CD4-positive, alpha-beta T cell treated with Interleukin-12 subunit alpha and Interleukin-12 subunit beta, for 1 hour (primary cell): ENCODE results near the gene NAA20.
A peak's percentile ranks its signal among the peaks of the same experiment; 100 is the strongest.
"Not testable (repeated sequence)": the region's sequence is repeated elsewhere in the genome, so short reads cannot be mapped to it uniquely, and the experiment has no call there.

ENCODE experiments used
- DNase-seq: peaks from one replicate; pipeline ENCODE4 v3.0.0-alpha.2; 2020

NAA20 gene

GRCh38 chr20:19992996-19993908 lies 23.9 kb upstream of the NAA20 start:
- DNase-seq = no peak

GRCh38 chr20:19993958-19994669 lies 23.0 kb upstream of the NAA20 start:
- DNase-seq = no peak

GRCh38 chr20:19995220-19995863 lies 21.8 kb upstream of the NAA20 start:
- peak; percentile 56 for DNase-seq

- no peak for DNase-seq
Measured at GRCh38 chr20:19996222-19996621, 20.9 kb upstream of the NAA20 start.

- DNase-seq = no peak
Measured at GRCh38 chr20:19996917-19997316, 20.2 kb upstream of the NAA20 start.

GRCh38 chr20:19998990-19999705 lies 18.0 kb upstream of the NAA20 start:
- no peak for DNase-seq

- DNase-seq = no peak
Measured at GRCh38 chr20:20000211-20000968, 16.8 kb upstream of the NAA20 start.

GRCh38 chr20:20002101-20002998 lies 14.8 kb upstream of the NAA20 start:
- DNase-seq = no peak

- DNase-seq = peak; percentile 10
Measured at GRCh38 chr20:20003031-20003954, 13.9 kb upstream of the NAA20 start.

- not testable (repeated sequence) for DNase-seq
Measured at GRCh38 chr20:20003955-20004322, 13.2 kb upstream of the NAA20 start.

- DNase-seq = no peak
Measured at GRCh38 chr20:20005342-20005741, 11.8 kb upstream of the NAA20 start.

- no peak for DNase-seq
Measured at GRCh38 chr20:20009784-20010253, 7.3 kb upstream of the NAA20 start.

GRCh38 chr20:20010639-20011500 lies 6.3 kb upstream of the NAA20 start:
- DNase-seq = no peak

- no peak for DNase-seq
Measured at GRCh38 chr20:20012541-20012940, 4.6 kb upstream of the NAA20 start.

- DNase-seq = no peak
Measured at GRCh38 chr20:20014659-20015058, 2.5 kb upstream of the NAA20 start.

GRCh38 chr20:20017844-20018185 lies 653 bp downstream of the NAA20 start:
- peak; percentile 14 for DNase-seq

- DNase-seq = no peak
Measured at GRCh38 chr20:20018366-20018765, 1.2 kb downstream of the NAA20 start.

- no peak for DNase-seq
Measured at GRCh38 chr20:20019123-20019522, 2.0 kb downstream of the NAA20 start.

GRCh38 chr20:20020908-20021307 lies 3.7 kb downstream of the NAA20 start:
- no peak for DNase-seq
